DMS53 (cell line): ENCODE data around the gene RTP1.
"Not testable (repeated sequence)": the region's sequence is repeated elsewhere in the genome, so short reads cannot be mapped to it uniquely, and the experiment has no call there.

Source experiments
- DNase-seq: peaks from one replicate; lab custom pipeline; 2025; lab: John Stamatoyannopoulos, UW

RTP1 gene

GRCh38 chr3:187198490-187198889 is 1.2 kb downstream of the RTP1 start:
- no peak for DNase-seq

- not testable (repeated sequence) for DNase-seq
These were observed 2.3 kb downstream of the RTP1 start for GRCh38 chr3:187199463-187200050.

GRCh38 chr3:187205683-187206082 is 8.4 kb downstream of the RTP1 start:
- no peak for DNase-seq

- no peak for DNase-seq
These were observed 9.8 kb downstream of the RTP1 start for GRCh38 chr3:187207062-187207461.

GRCh38 chr3:187207624-187208023 is 10.3 kb downstream of the RTP1 start:
- DNase-seq = no peak

- peak; percentile 39 for DNase-seq
These were observed 10.9 kb downstream of the RTP1 start for GRCh38 chr3:187208159-187208558.

- DNase-seq = no peak
These were observed 12.2 kb downstream of the RTP1 start for GRCh38 chr3:187209491-187209890.

- no peak for DNase-seq
These were observed 12.8 kb downstream of the RTP1 start for GRCh38 chr3:187210091-187210490.

- no peak for DNase-seq
These were observed 13.4 kb downstream of the RTP1 start for GRCh38 chr3:187210545-187211327.

- DNase-seq = no peak
These were observed 14.4 kb downstream of the RTP1 start for GRCh38 chr3:187211532-187212195.

GRCh38 chr3:187212196-187212545 is 14.9 kb downstream of the RTP1 start:
- DNase-seq = no peak

- no peak for DNase-seq
These were observed 15.4 kb downstream of the RTP1 start for GRCh38 chr3:187212705-187213104.

GRCh38 chr3:187213616-187214015 is 16.3 kb downstream of the RTP1 start:
- no peak for DNase-seq

GRCh38 chr3:187215460-187215859 is 18.2 kb downstream of the RTP1 start:
- no peak for DNase-seq

- no peak for DNase-seq
These were observed 25.5 kb downstream of the RTP1 start for GRCh38 chr3:187222801-187223200.

- peak; percentile 79 for DNase-seq
These were observed 26.5 kb downstream of the RTP1 start for GRCh38 chr3:187223799-187224198.

GRCh38 chr3:187227658-187228258 is 30.5 kb downstream of the RTP1 start:
- no peak for DNase-seq

GRCh38 chr3:187228740-187229139 is 31.5 kb downstream of the RTP1 start:
- DNase-seq = no peak

- no peak for DNase-seq
These were observed 32.7 kb downstream of the RTP1 start for GRCh38 chr3:187230011-187230410.

- no peak for DNase-seq
These were observed 39.7 kb downstream of the RTP1 start for GRCh38 chr3:187236962-187237361.

- DNase-seq = no peak
These were observed 40.5 kb downstream of the RTP1 start for GRCh38 chr3:187237741-187238140.

GRCh38 chr3:187238239-187238638 is 41.0 kb downstream of the RTP1 start:
- no peak for DNase-seq

GRCh38 chr3:187238835-187239234 is 41.5 kb downstream of the RTP1 start:
- DNase-seq = not testable (repeated sequence)
